ENCODE results near the gene AP1S2. TPM values are rescaled to one million over a fixed set of nuclear protein-coding genes. Genes with fewer than 3 reads are reported as not detected.

The AP1S2 gene
- total and polyA plus RNA-seq, 2 of the 13 experiments (the other 11 are each of a cell fraction or from before 2014, with no cell fraction given): 10.1 to 18.8 TPM

GRCh38 chrX:15870310-15870709 is 15.7 kb upstream of the AP1S2 start (continued):
- TF ChIP-seq, protein P1, sequence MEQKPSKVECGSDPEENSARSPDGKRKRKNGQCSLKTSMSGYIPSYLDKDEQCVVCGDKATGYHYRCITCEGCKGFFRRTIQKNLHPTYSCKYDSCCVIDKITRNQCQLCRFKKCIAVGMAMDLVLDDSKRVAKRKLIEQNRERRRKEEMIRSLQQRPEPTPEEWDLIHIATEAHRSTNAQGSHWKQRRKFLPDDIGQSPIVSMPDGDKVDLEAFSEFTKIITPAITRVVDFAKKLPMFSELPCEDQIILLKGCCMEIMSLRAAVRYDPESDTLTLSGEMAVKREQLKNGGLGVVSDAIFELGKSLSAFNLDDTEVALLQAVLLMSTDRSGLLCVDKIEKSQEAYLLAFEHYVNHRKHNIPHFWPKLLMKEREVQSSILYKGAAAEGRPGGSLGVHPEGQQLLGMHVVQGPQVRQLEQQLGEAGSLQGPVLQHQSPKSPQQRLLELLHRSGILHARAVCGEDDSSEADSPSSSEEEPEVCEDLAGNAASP (CRISPR knock-in tag; IDR thresholded peaks at IDR 0.05; ENCODE audit: borderline replicate concordance): no peak

GRCh38 chrX:15869695-15870094 is 15.1 kb upstream of the AP1S2 start:
- POLR2A ChIA-PET: no interaction called here
- 59% methylated on average over 4 of the region's 4 CpGs for WGBS (ENCODE audit: low lambda C conversion rate)
- FAIRE-seq: no peak

GRCh38 chrX:15866147-15866546 is 11.5 kb upstream of the AP1S2 start:
- FAIRE-seq (no peak), DNase-seq (ENCODE audit: low spot score) (no peak), ATAC-seq (no peak)
- Histone ChIP-seq H4K20me1 (ENCODE audit: insufficient read depth, low read length) (no peaks in the 10 kb centered on the region), H3K27me3 (ENCODE audit: control insufficient read depth in 1 of 2, insufficient read depth in 2 of 2, low read length in 2 of 2) (no peaks in the 10 kb centered on the region), H3K9me3 (ENCODE audit: low read length) (no peaks in the 10 kb centered on the region), H2AFZ (ENCODE audit: low read length) (no peak overlapping the region), H3K4me1 (ENCODE audit: insufficient read depth, low read length) (no peaks in the 10 kb centered on the region), H3K36me3 (replicated peaks in 1 of 2; ENCODE audit: control insufficient read depth in 1 of 2, insufficient read depth in 2 of 2, low read length in 2 of 2) (no peaks in the 10 kb centered on the region), H3K27ac (ENCODE audit: extremely low read length, insufficient read depth, low read length) (no peak overlapping the region), H3K79me2 (ENCODE audit: insufficient read depth, low read length) (no peaks in the 10 kb centered on the region), H3K4me2 (ENCODE audit: low read depth, low read length) (no peak overlapping the region), H3K9ac (ENCODE audit: insufficient read depth, low read depth, low read length) (no peak overlapping the region), H3K4me3 (replicated peaks in 1 of 3; ENCODE audit: insufficient read depth in 1 of 3, low read depth in 2 of 3, low read length in 3 of 3) (no peak overlapping the region)
- in situ Hi-C loops (cut with HindIII; ENCODE audit: extremely low pct_ligation_motif_present, low pct_unique_long_range_greater_than_20kb): no loop called here
- no TSS peak for BruUV-seq (replicated peaks)
- ChIA-PET CTCF (ENCODE audit: low intra/inter-chr PET ratio, low total read pairs) (no interaction called here), POLR2A (no interaction called here)
- intact Hi-C loops (cut with micrococcal nuclease; ENCODE audit: unreplicated experiment): no loop called here
- 0% methylated on average over 3 of the region's 3 CpGs for WGBS (ENCODE audit: low lambda C conversion rate)
- TF ChIP-seq, protein P2, sequence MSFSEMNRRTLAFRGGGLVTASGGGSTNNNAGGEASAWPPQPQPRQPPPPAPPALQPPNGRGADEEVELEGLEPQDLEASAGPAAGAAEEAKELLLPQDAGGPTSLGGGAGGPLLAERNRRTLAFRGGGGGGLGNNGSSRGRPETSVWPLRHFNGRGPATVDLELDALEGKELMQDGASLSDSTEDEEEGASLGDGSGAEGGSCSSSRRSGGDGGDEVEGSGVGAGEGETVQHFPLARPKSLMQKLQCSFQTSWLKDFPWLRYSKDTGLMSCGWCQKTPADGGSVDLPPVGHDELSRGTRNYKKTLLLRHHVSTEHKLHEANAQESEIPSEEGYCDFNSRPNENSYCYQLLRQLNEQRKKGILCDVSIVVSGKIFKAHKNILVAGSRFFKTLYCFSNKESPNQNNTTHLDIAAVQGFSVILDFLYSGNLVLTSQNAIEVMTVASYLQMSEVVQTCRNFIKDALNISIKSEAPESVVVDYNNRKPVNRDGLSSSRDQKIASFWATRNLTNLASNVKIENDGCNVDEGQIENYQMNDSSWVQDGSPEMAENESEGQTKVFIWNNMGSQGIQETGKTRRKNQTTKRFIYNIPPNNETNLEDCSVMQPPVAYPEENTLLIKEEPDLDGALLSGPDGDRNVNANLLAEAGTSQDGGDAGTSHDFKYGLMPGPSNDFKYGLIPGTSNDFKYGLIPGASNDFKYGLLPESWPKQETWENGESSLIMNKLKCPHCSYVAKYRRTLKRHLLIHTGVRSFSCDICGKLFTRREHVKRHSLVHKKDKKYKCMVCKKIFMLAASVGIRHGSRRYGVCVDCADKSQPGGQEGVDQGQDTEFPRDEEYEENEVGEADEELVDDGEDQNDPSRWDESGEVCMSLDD (CRISPR knock-in tag; IDR thresholded peaks at IDR 0.05; ENCODE audit: borderline replicate concordance): no peak
- TF ChIP-seq LCORL (IDR thresholded peaks at IDR 0.05): no peak
- TF ChIP-seq LCORL (CRISPR knock-in tag; IDR thresholded peaks at IDR 0.05): no peak
- TF ChIP-seq ZNF383 (CRISPR knock-in tag; IDR thresholded peaks at IDR 0.05; ENCODE audit: borderline replicate concordance): no peak
- no peak for TF ChIP-seq PAX8 (CRISPR knock-in tag; IDR thresholded peaks at IDR 0.05; ENCODE audit: borderline replicate concordance)
- no peak for TF ChIP-seq SIN3A (IDR thresholded peaks at IDR 0.05; ENCODE audit: borderline replicate concordance, low read depth, low read length)
- TF ChIP-seq ZNF749 (CRISPR knock-in tag; IDR thresholded peaks at IDR 0.05; ENCODE audit: borderline replicate concordance): no peak

More at GRCh38 chrX:15869695-15870094, 15.1 kb upstream of the AP1S2 start:
- in situ Hi-C loops (cut with HindIII; ENCODE audit: extremely low pct_ligation_motif_present, low pct_unique_long_range_greater_than_20kb) (no loop called here), intact Hi-C loops (cut with micrococcal nuclease; ENCODE audit: unreplicated experiment) (no loop called here)
- Histone ChIP-seq H3K27me3 (ENCODE audit: control insufficient read depth in 1 of 2, insufficient read depth in 2 of 2, low read length in 2 of 2) (no peaks in the 10 kb centered on the region), H3K4me1 (ENCODE audit: insufficient read depth, low read length) (no peaks in the 10 kb centered on the region), H3K9me3 (ENCODE audit: low read length) (no peaks in the 10 kb centered on the region), H3K4me2 (ENCODE audit: low read depth, low read length) (no peak overlapping the region), H2AFZ (ENCODE audit: low read length) (no peak overlapping the region), H4K20me1 (ENCODE audit: insufficient read depth, low read length) (no peaks in the 10 kb centered on the region), H3K27ac (ENCODE audit: extremely low read length, insufficient read depth, low read length) (no peak overlapping the region), H3K79me2 (ENCODE audit: insufficient read depth, low read length) (no peaks in the 10 kb centered on the region), H3K36me3 (replicated peaks in 1 of 2; ENCODE audit: control insufficient read depth in 1 of 2, insufficient read depth in 2 of 2, low read length in 2 of 2) (no peaks in the 10 kb centered on the region), H3K4me3 (replicated peaks in 1 of 3; ENCODE audit: insufficient read depth in 1 of 3, low read depth in 2 of 3, low read length in 3 of 3) (no peak overlapping the region), H3K9ac (ENCODE audit: insufficient read depth, low read depth, low read length) (no peak overlapping the region)
- no peak for DNase-seq (ENCODE audit: low spot score)
- BruUV-seq (replicated peaks): no TSS peak
- TF ChIP-seq CBX5 (CRISPR knock-in tag; IDR thresholded peaks at IDR 0.05; ENCODE audit: borderline replicate concordance) (no peak), SMC3 (IDR thresholded peaks at IDR 0.05; ENCODE audit: low read length) (no peak), RXRB (CRISPR knock-in tag; IDR thresholded peaks at IDR 0.05; ENCODE audit: borderline replicate concordance) (no peak), SRSF1 (optimal IDR thresholded peaks at IDR 0.05; ENCODE audit: low read depth, low read length) (no peak), ZNF549 (CRISPR knock-in tag; IDR thresholded peaks at IDR 0.05) (no peak)
- CTCF ChIA-PET (ENCODE audit: low intra/inter-chr PET ratio, low total read pairs): no interaction called here
- ATAC-seq: no peak

Measured in HepG2 (cell line).